ENCODE results near the gene PEX26.
"Not testable (repeated sequence)": the region's sequence is repeated elsewhere in the genome, so short reads cannot be mapped to it uniquely, and the experiment has no call there.

The PEX26 gene

DNA sequence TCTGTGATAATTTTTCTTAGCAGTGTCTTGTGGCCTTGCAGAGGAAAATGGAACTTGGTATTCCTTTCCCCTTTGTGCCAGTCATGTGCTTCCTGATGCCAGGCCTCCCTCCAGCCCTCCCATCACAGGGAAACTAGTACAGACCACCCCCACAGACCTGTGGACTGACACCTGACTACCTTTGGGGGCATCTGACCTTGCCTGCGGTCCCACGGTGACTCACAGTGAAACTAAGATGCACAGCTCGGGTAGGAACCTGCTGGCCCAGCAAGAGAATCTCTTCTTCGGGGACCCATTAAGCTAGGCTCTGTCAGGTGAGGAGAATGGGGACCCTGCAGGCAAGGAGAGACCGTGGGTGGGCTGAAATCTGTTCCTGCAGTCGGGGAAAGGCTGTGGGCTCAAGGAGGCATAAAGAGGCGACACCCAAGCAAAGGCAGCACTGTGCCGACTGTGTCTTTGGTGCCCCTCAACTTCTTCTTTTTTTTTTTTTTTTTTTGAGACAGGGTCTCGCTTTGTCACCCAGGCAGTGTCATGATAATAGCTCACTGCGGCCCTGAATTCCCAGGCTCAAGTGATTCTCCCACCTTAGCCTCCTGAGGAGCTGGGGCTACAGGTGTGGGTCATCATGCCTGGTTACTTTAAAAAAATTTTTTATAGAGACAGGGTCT is 20.8 kb upstream of the PEX26 start:
- no peak for DNase-seq

DNA sequence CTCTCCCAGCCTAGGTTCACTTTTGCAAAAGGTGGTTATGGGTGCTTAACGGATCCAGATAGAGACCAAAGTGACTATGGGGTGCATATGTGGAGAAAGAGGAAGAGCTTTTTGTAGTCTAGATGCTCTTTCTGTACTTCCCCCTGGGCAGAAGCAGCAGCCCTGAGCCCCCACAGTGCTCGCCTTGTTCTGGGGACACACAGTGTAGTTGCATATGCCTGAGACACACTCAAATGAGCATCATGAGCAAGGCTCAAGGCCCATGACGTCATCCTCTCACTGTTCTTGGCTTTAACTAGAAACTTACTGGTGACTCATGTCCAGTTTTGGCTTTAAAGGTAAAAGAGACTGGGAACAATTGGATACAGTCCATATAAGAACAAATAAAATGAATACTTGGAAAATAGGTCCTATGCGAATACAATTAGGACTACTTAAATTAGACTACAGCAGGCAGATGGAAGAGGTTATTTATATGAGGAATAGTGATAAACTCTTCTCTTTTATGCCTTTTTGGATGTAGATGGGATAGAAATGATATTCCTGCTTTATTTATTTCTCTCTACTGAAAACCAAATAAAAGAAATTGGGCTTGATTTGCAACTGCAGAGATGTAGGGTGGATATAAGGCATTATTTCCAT is 20.1 kb upstream of the PEX26 start:
- DNase-seq, result no peak

- DNase-seq, result no peak
These were observed 19.3 kb upstream of the PEX26 start for GRCh38 chr22:18058371-18059093.

- DNase-seq, result no peak
These were observed 18.7 kb upstream of the PEX26 start for GRCh38 chr22:18059094-18059417.

GRCh38 chr22:18059473-18059872 is 18.3 kb upstream of the PEX26 start:
- DNase-seq, result no peak

GRCh38 chr22:18059991-18060390 is 17.8 kb upstream of the PEX26 start:
- no peak for DNase-seq

GRCh38 chr22:18060646-18061620 is 16.9 kb upstream of the PEX26 start:
- DNase-seq, result no peak

GRCh38 chr22:18062421-18062820 is 15.4 kb upstream of the PEX26 start:
- DNase-seq, result no peak

DNA sequence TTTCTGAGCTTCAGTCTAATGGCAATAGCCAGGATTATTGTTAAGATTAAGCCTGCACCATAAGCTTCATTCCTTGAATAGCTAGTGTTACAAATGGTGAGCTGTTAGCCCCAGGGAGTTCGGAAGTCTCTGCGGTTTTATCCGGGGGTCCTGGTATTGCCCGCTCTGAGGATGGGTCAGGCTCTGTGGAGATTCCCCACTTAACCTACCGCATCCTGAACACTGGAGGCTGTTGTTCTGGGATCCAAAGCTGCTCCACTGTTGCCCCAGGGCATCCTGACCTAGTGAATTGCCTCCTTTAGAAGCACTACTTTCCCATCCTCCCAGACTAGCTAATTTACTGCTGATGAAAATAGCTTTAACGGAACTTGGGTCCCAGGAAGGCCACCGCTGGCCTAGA is 14.5 kb upstream of the PEX26 start:
- no peak for DNase-seq

DNA sequence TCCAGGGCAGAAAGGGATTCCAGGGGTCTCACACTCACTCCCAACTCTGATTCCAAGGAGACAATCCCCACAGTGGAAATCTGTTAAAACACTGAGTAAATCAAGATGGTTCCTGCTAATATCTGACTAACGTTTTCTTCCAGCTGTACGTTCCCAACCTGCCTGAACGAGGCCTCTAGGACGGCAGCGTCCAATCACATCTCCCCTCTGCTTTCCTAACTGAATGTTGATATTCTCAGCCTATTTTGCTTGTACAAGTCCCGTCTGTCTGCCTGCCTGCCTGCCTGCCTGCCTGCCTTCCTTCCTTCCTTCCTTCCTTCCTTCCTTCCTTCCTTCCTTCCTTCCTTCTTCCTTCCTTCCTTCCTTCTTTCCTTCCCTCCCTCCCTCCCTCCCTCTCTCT is 14.1 kb upstream of the PEX26 start:
- DNase-seq, result not testable (repeated sequence)

- no peak for DNase-seq
These were observed 13.2 kb upstream of the PEX26 start for GRCh38 chr22:18064636-18065035.

GRCh38 chr22:18065256-18065655 is 12.5 kb upstream of the PEX26 start:
- no peak for DNase-seq

- DNase-seq, result no peak
These were observed 11.5 kb upstream of the PEX26 start for GRCh38 chr22:18066181-18066859.

DNA sequence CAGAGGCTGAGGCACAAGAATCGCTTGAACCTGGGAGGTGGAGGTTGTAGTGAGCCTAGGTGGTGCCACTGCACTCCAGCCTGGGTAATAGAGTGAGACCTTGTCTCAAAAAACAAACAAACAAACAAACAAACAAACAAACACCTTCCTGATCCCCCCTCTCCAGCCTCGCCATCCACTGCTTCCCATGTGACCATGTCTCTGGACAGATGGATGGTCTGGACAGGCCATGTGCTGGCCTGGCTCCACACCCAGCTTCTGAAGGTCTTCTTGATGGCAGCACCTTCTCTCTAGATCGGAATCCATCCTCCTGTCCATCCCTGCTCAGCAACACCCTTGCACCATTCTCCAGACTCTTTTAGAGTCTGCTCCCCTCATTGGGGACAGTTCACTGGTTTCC is 10.7 kb upstream of the PEX26 start:
- DNase-seq, result no peak

DNA sequence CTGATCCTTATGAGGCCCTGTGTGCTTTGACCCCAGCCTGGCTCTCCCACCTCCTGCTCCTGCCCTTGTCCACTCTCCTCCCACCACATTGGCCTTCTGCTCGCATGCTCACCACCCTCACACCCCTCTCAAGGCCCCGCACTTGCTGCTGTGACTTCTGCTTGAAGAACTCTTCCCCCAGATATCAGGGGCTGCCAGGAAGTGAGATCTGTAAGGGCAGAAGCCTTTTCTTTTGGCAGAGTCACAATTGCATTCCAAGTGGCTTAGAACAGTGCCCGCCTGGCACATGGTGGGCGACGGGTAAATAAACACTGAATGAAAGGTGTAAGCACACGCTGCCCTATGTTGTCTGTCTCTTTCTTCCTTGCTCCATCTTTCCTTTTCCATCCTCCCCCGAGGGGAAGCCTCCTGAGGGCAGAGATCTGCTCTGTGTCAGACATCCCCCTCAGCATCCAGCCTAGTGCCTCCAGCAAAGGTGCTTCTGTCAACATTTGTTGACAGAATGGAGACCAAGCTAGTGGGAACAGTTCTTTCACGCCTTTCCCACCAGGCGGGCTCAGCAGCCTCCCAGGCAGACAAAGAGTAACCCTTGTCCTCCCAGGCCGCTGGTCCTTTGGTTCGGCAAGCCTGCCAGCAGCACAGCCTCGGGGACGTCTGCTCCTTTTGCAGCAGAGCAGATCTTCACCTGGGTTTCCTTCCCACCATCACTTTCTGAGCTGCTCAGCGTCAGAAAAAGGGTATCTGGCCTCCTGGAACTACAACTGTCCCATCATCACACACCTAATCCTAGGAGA is 10.0 kb upstream of the PEX26 start:
- no peak for DNase-seq

DNA sequence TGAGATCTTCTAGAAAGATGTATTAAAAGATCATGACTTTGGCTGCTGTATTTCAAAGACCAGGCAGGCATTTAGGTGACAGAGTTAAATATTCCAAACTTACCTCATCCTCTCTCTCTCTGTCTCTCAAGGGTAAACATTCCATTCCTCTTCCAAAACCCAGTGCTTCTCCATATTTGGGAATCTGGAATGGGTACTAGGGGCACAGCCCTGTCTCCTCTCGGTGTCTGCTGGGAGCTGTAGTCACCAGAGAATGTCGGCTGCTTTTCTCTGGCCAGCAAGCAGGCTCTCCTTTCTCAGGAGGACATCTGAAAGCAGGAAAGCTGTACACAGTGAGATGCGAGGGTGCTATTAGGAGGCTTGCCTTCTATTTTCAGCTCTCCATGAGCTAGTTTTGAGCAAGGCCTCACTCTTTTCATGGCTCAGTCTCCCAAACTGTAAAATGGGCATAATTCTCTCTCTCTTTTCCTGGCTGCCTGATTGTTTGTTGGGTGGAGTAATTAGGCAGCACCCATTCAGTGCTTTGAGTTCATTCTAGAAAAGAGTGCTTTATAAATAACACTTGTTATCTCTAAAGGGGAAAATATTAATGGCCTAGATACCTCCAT is 9.3 kb upstream of the PEX26 start:
- no peak for DNase-seq

GRCh38 chr22:18069041-18069440 is 8.7 kb upstream of the PEX26 start:
- DNase-seq, result no peak

DNA sequence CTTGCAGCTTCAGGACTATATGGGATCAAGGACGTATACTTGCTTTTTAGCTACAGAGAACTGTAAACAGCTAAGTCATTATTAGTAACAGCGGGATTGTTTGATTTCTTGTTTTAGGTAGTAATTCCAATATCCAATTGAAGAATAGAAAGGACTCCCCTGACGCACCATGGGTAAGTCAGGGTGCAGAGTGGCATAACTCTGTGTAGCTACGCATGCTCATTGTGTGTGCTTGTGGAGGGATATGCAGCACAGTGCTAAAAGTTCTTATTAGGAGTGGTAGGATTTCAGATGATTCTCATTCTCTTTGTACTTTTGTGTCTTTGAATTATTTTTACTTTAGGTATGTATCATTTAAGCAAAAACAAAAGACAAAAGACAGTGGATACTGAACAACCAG is 7.7 kb upstream of the PEX26 start:
- DNase-seq, result no peak

- no peak for DNase-seq
These were observed 7.1 kb upstream of the PEX26 start for GRCh38 chr22:18070556-18071306.

DNA sequence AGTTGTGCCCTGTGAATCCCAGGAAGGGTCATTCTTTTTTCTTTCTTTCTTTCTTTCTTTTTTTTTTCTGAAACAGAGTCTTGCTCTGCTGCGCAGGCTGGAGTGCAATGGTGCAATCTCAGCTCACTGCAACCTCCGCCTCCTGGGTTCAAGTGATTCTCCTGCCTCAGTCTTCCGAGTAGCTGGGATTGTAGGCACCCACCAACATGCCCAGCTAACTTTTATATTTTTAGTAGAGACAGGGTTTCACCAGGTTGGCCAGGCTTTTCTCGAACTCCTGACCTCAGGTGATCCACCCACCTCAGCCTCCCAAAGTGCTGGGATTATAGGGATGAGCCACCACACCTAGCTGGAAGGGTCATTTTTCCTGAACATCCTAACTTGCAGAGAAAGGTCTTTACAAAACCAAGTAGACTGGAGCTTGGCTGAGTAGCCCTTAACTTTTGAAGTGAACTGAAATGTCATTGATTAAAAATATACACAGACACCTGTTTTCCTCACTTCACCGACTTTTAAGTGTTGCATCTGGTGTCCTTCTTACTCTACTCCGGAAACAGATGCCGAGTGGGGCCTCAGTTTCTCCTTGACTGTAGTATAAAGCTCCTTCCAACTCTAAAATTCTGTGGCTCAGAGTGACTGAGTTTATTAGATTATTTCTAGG is 6.4 kb upstream of the PEX26 start:
- DNase-seq, result not testable (repeated sequence)

Data from effector CD8-positive, alpha-beta T cell (primary cell).